SK-N-SH (cell line): ENCODE data around the gene POLR1D. TPM values are rescaled to one million over a fixed set of nuclear protein-coding genes. Genes with fewer than 3 reads are reported as not detected.

Source experiments
- CTCF ChIA-PET: fragments of 300-600, 350-600 bp; formaldehyde crosslinking; extraction: SDS; loops from one replicate; lab custom pipeline; 2021; lab: Yijun Ruan, JAX
- POLR2A ChIA-PET: fragments of 350-600 bp; sonication (Branson Sonifier 250); formaldehyde crosslinking; extraction: SDS; loops from one replicate; lab custom pipeline; 2020; ENCODE audit warnings: antibody characterized with exemption, inconsistent platforms; lab: Yijun Ruan, JAX
- DNase-seq: peaks from one replicate; pipeline ENCODE4 v3.0.0; 2012
- H2AFZ ChIP-seq: fragments of 200-600 bp; sonication (generic); 2 replicates; pipeline ENCODE4 v1.8.1; 2016; ENCODE audit warnings: antibody characterized with exemption, mild to moderate bottlenecking, low read depth
- H3F3A ChIP-seq: fragments of 200-600 bp; sonication (generic); replicated peaks from 2 replicates; pipeline ENCODE3; 2016; ENCODE audit warnings: antibody characterized with exemption, mild to moderate bottlenecking; ENCODE audit not compliant: insufficient read depth
- H3K27ac ChIP-seq, 2 experiments: fragments of 200-500 bp in 1 of 2; fragments of 200-600 bp in 1 of 2; sonication (Bioruptor generic) in 1 of 2; sonication (generic), shearing (Covaris generic) in 1 of 2; 2 replicates each; pipeline versions ENCODE4 v1.5.1 to v1.6.1; 2014 to 2016; ENCODE audit warnings: low read depth in 2 of 2, inconsistent platforms in 1 of 2, low read length in 1 of 2, mild to moderate bottlenecking in 1 of 2, mixed read lengths in 1 of 2
- H3K27me3 ChIP-seq: fragments of 200-600 bp; sonication (generic), shearing (Covaris generic); 2 replicates; pipeline ENCODE4 v1.6.1; 2016; ENCODE audit warnings: mixed run types; ENCODE audit not compliant: insufficient read depth
- H3K36me3 ChIP-seq, 2 experiments: fragments of 200-500 bp in 1 of 2; fragments of 200-600 bp in 1 of 2; sonication (Bioruptor generic) in 1 of 2; sonication (generic) in 1 of 2; replicated peaks in 1 of 2; 2 replicates each; pipeline versions ENCODE3 to v1.5.1; 2014 to 2016; ENCODE audit warnings: low read length in 1 of 2, mild to moderate bottlenecking in 1 of 2; ENCODE audit not compliant: insufficient read depth in 2 of 2, control insufficient read depth in 1 of 2
- H3K4me1 ChIP-seq, 2 experiments: fragments of 200-500 bp in 1 of 2; fragments of 200-600 bp in 1 of 2; sonication (Bioruptor generic) in 1 of 2; sonication (generic), shearing (Covaris generic) in 1 of 2; 2 replicates each; pipeline versions ENCODE4 v1.5.1 to v1.6.1; 2014 to 2016; ENCODE audit warnings: low read depth in 1 of 2, low read length in 1 of 2, mixed run types in 1 of 2; ENCODE audit not compliant: insufficient read depth in 2 of 2, control insufficient read depth in 1 of 2
- H3K4me2 ChIP-seq: fragments of 200-600 bp; sonication (generic), shearing (Covaris generic); 2 replicates; pipeline ENCODE4 v1.6.1; 2017; ENCODE audit warnings: mixed run types
- H3K4me3 ChIP-seq, 2 experiments: fragments of 200-500 bp in 1 of 2; fragments of 200-600 bp in 1 of 2; sonication (Bioruptor generic) in 1 of 2; sonication (generic), shearing (Covaris generic) in 1 of 2; 2 replicates each; pipeline versions ENCODE4 v1.5.1 to v1.8.1; 2014 to 2016; ENCODE audit warnings: low read depth in 2 of 2, inconsistent platforms in 1 of 2, low read length in 1 of 2, mild to moderate bottlenecking in 1 of 2, mixed read lengths in 1 of 2, moderate library complexity in 1 of 2
- H3K79me2 ChIP-seq: fragments of 200-600 bp; sonication (generic); 2 replicates; pipeline ENCODE4 v1.8.1; 2017; ENCODE audit warnings: mild to moderate bottlenecking; ENCODE audit not compliant: insufficient read depth
- H3K9ac ChIP-seq: fragments of 200-600 bp; sonication (generic); 2 replicates; pipeline ENCODE4 v1.6.1; 2017; ENCODE audit warnings: mixed run types
- H3K9me2 ChIP-seq: fragments of 200-600 bp; sonication (generic); 2 replicates; pipeline ENCODE4 v1.6.1; 2017; ENCODE audit warnings: mixed run types
- H3K9me3 ChIP-seq: fragments of 200-600 bp; sonication (generic); 2 replicates; pipeline ENCODE4 v1.6.1; 2017; ENCODE audit warnings: mixed run types, mild to moderate bottlenecking, moderate library complexity
- H4K20me1 ChIP-seq: fragments of 200-600 bp; sonication (generic); 2 replicates; pipeline ENCODE4 v1.6.1; 2017; ENCODE audit warnings: mild to moderate bottlenecking, mixed run types; ENCODE audit not compliant: insufficient read depth
- CHD2 ChIP-seq: fragments of 150-350 bp; IDR thresholded peaks from 2 replicates; pipeline ENCODE4 v1.6.1; 2018; ENCODE audit warnings: low read length; ENCODE audit not compliant: partially characterized antibody
- ELF1 ChIP-seq: IDR thresholded peaks from 2 replicates; pipeline ENCODE4 v1.4.0; 2012
- EP300 ChIP-seq, 2 experiments: IDR thresholded peaks; 2 replicates each; pipeline versions ENCODE4 v1.4.0 to v1.6.1; 2012; ENCODE audit warnings: borderline replicate concordance in 1 of 2, low read depth in 1 of 2, low read length in 1 of 2
- FOXM1 ChIP-seq: IDR thresholded peaks from 2 replicates; pipeline ENCODE4 v1.4.0; 2012; ENCODE audit warnings: low read depth, mild to moderate bottlenecking
- GATA2 ChIP-seq: sonication (generic); formaldehyde crosslinking; IDR thresholded peaks from 2 replicates; pipeline ENCODE4 v1.5.0; 2020; ENCODE audit warnings: mild to moderate bottlenecking, missing genetic modification reagents
- JUND ChIP-seq: IDR thresholded peaks from 2 replicates; pipeline ENCODE4 v1.4.0; 2012
- MEF2A ChIP-seq: IDR thresholded peaks from 2 replicates; pipeline ENCODE4 v1.4.0; 2012; ENCODE audit warnings: low read depth, borderline replicate concordance
- MXI1 ChIP-seq: IDR thresholded peaks from 2 replicates; pipeline ENCODE4 v1.6.1; 2012; ENCODE audit warnings: mild to moderate bottlenecking, low read depth, low read length, improper control_type of control experiment
- NRF1 ChIP-seq: IDR thresholded peaks from 2 replicates; pipeline ENCODE4 v1.6.1; 2012; ENCODE audit warnings: low read depth, mild to moderate bottlenecking, low read length
- PBX3 ChIP-seq: IDR thresholded peaks from 2 replicates; pipeline ENCODE4; 2012
- POLR2AphosphoS5 ChIP-seq: IDR thresholded peaks from 2 replicates; pipeline ENCODE4 v1.6.1; 2012; ENCODE audit warnings: low read depth, low read length
- RAD21 ChIP-seq: IDR thresholded peaks from 2 replicates; pipeline ENCODE4 v1.6.1; 2012; ENCODE audit warnings: mild to moderate bottlenecking, low read length
- RFX5 ChIP-seq: IDR thresholded peaks from 2 replicates; pipeline ENCODE4 v1.6.1; 2012; ENCODE audit warnings: mild to moderate bottlenecking, improper control_type of control experiment, low read length
- TAF1 ChIP-seq: IDR thresholded peaks from 2 replicates; pipeline ENCODE4 v1.6.1; 2012; ENCODE audit warnings: low read depth, mild to moderate bottlenecking, low read length, moderate library complexity, borderline replicate concordance
- USF2 ChIP-seq: fragments of 150-350 bp; IDR thresholded peaks from 2 replicates; pipeline ENCODE4 v1.6.1; 2017; ENCODE audit warnings: antibody characterized with exemption, low read length, low read depth, borderline replicate concordance
- WGBS: methylation state at CpG from one replicate; pipeline ENCODE4 v1.1.6; 2017; ENCODE audit warnings: low lambda C conversion rate; 5-methylcytosine and 5-hydroxymethylcytosine counted together
- polyA plus RNA-seq, 3 experiments: library from polyadenylated mRNA; depleted of rRNA; stranded (reverse); fragments of >200 nt; gene quantifications; 2 replicates each; pipeline ENCODE4 v1.2.3, GENCODE V29; 2012
- TF ChIP-seq, protein P1 (sequence below): fragments of 200-600 bp; sonication (generic); IDR thresholded peaks from 2 replicates; pipeline ENCODE4 v1.6.1; 2017; ENCODE audit warnings: antibody characterized with exemption, mild to moderate bottlenecking, moderate library complexity
- TF ChIP-seq, protein P2 (sequence below): fragments of 150-350 bp; IDR thresholded peaks from 2 replicates; pipeline ENCODE4 v1.6.1; 2016; ENCODE audit warnings: mild to moderate bottlenecking, low read depth, low read length

Gene POLR1D
- polyA plus RNA-seq, 1 of the 3 experiments (the other 2 are of a cell fraction), result 150 TPM

DNA sequence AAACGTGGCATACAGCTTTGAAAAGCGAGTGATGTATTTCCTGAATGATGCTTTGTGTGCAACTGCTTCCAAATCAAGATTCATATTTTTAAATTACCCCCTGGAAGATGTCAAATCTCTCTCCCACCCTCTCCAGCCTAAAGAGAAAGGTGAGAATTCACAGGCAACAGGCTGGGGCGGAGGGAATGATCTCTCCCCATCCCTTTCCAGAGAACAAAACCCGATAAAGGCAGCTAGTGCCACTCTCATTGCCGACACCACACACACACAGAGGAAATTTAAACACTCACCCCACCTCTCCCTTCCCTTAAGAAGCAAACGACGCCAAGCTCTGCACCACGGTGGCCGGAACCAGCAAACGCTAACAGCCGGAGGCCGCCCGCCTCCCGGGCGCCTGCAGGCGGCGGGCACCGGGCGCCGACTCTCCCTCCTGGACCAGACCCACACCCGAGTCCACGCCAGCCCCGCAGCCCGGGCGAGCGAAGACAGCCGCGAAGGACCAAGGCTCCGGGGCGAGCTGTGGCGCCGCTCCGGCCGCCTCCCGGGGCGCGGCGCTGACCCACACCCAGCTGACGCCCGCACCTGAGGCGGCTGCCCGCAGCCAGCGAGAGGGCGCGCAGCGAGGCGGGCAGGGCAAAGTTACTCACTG lies 1.8 kb upstream of the POLR1D start:
- H3F3A ChIP-seq, result peaks cover 6% of the 10 kb centered on the region
- H3K36me3 ChIP-seq, result peaks cover 17 to 22% of the 10 kb centered on the region in 2 experiments
- peak; percentile 70 for DNase-seq
- no peak for TF ChIP-seq FOXM1
- TF ChIP-seq RAD21, result 0 out of 2 replicates have a peak, but pooled peaks have one; percentile 1
- TF ChIP-seq GATA2 (CRISPR knock-in tag), result no peak
- TF ChIP-seq PBX3, result no peak
- TF ChIP-seq CHD2, result no peak
- TF ChIP-seq MEF2A, result no peak
- TF ChIP-seq EP300 (IDR thresholded peaks at IDR 0.05; ENCODE audit: borderline replicate concordance in 1 of 2, low read depth in 1 of 2, low read length in 1 of 2), result no peak
- peak; percentile 11; the same call in 1 of the 2 replicates for TF ChIP-seq MXI1
- no peak for TF ChIP-seq TAF1
- TF ChIP-seq, protein P1, sequence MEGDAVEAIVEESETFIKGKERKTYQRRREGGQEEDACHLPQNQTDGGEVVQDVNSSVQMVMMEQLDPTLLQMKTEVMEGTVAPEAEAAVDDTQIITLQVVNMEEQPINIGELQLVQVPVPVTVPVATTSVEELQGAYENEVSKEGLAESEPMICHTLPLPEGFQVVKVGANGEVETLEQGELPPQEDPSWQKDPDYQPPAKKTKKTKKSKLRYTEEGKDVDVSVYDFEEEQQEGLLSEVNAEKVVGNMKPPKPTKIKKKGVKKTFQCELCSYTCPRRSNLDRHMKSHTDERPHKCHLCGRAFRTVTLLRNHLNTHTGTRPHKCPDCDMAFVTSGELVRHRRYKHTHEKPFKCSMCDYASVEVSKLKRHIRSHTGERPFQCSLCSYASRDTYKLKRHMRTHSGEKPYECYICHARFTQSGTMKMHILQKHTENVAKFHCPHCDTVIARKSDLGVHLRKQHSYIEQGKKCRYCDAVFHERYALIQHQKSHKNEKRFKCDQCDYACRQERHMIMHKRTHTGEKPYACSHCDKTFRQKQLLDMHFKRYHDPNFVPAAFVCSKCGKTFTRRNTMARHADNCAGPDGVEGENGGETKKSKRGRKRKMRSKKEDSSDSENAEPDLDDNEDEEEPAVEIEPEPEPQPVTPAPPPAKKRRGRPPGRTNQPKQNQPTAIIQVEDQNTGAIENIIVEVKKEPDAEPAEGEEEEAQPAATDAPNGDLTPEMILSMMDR, result peak; percentile 33
- TF ChIP-seq JUND, result no peak
- TF ChIP-seq NRF1, result no peak
- peaks cover 7 to 9% of the 10 kb centered on the region in 2 experiments; a peak in 3 of 4 replicates for H3K4me1 ChIP-seq
- ChIA-PET POLR2A (no interaction called here), CTCF (interaction anchor here (1.0 to 5.2 kb wide), 7 partner anchors 10 to 206 kb away, joined by 3 to 19 read pairs (median 3); no protein-coding TSS in a partner anchor)
- peak overlapping the region; percentile 50 for H2AFZ ChIP-seq
- H3K4me2 ChIP-seq, result peak overlapping the region; percentile 74
- H4K20me1 ChIP-seq, result peaks cover 22% of the 10 kb centered on the region
- H3K79me2 ChIP-seq, result peaks cover 72% of the 10 kb centered on the region
- H3K9me3 ChIP-seq, result no peaks in the 10 kb centered on the region
- H3K9me2 ChIP-seq, result no peaks in the 10 kb centered on the region
- WGBS, result 6% methylated on average over 7 of the region's 47 CpGs
- peak overlapping the region; percentile 72 for H3K9ac ChIP-seq
- no peaks in the 10 kb centered on the region for H3K27me3 ChIP-seq
- H3K27ac ChIP-seq, result peak overlapping the region; percentile 63 to 83
- peak overlapping the region; percentile 81 to 85 for H3K4me3 ChIP-seq

GRCh38 chr13:27620377-27621115 lies 1.1 kb upstream of the POLR1D start, which contains the start of gene LNX2:
TSS of gene LNX2 (minus strand) at chr13:27620529. CDS start at chr13:27581703, 38,826 bp downstream.
- H3F3A ChIP-seq, result peaks cover 6% of the 10 kb centered on the region
- DNase-seq, result peak; percentile 98
- H3K4me3 ChIP-seq, result peak within 1 kb of the TSS; percentile 81 to 85
- H3K79me2 ChIP-seq, result peaks cover 72% of the 10 kb centered on the region
- peak within 1 kb of the TSS; percentile 95 for H3K4me2 ChIP-seq
- no peaks in the 10 kb centered on the region for H3K9me2 ChIP-seq
- peak within 1 kb of the TSS; percentile 76 to 87 for H3K27ac ChIP-seq
- H3K36me3 ChIP-seq, result peaks cover 21 to 22% of the 10 kb centered on the region in 2 experiments
- H3K9me3 ChIP-seq, result no peaks in the 10 kb centered on the region
- under 1% methylated on average over 35 of the region's 79 CpGs for WGBS
- H4K20me1 ChIP-seq, result peaks cover 29% of the 10 kb centered on the region
- ChIA-PET CTCF (interaction anchor here (1.0 to 5.2 kb wide), 8 partner anchors 9 to 205 kb away, joined by 3 to 19 read pairs (median 3); no protein-coding TSS in a partner anchor), POLR2A (interaction anchor here (0.6 kb wide), 1 partner anchor 14 kb away, joined by 6 read pairs; no protein-coding TSS in a partner anchor)
- H3K9ac ChIP-seq, result peak within 1 kb of the TSS; percentile 72
- no peaks in the 10 kb centered on the region for H3K27me3 ChIP-seq
- H3K4me1 ChIP-seq, result peaks cover 7 to 9% of the 10 kb centered on the region in 2 experiments; a peak in 3 of 4 replicates
- H2AFZ ChIP-seq, result peak within 1 kb of the TSS; percentile 86
- TF ChIP-seq, protein P1, result no peak
- TF ChIP-seq CHD2 (peak; percentile 62), RFX5 (0 out of 2 replicates have a peak, but pooled peaks have one; percentile 10), MXI1 (no peak; the same call in 1 of the 2 replicates), USF2 (no peak), POLR2AphosphoS5 (no peak), NRF1 (no peak), ELF1 (0 out of 2 replicates have a peak, but pooled peaks have one; percentile 6)
- TF ChIP-seq, protein P2, sequence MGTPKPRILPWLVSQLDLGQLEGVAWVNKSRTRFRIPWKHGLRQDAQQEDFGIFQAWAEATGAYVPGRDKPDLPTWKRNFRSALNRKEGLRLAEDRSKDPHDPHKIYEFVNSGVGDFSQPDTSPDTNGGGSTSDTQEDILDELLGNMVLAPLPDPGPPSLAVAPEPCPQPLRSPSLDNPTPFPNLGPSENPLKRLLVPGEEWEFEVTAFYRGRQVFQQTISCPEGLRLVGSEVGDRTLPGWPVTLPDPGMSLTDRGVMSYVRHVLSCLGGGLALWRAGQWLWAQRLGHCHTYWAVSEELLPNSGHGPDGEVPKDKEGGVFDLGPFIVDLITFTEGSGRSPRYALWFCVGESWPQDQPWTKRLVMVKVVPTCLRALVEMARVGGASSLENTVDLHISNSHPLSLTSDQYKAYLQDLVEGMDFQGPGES, result peak; percentile 50
